PFSK-1 (cell line): ENCODE measurements around the gene PDE8A.

Source experiments
- POLR2AphosphoS5 ChIP-seq: IDR thresholded peaks from 2 replicates; pipeline ENCODE4 v1.6.1; 2012; ENCODE audit warnings: low read depth, mild to moderate bottlenecking, control low read depth, low read length, moderate library complexity
- REST ChIP-seq, 2 experiments: IDR thresholded peaks; 2 replicates each; pipeline versions ENCODE4 v1.6.1 to v1.8.0; 2011 to 2012; ENCODE audit warnings: low read depth in 2 of 2, low read length in 2 of 2, control low read depth in 1 of 2, inconsistent platforms in 1 of 2, mild to moderate bottlenecking in 1 of 2, moderate library complexity in 1 of 2; ENCODE audit not compliant: insufficient read depth in 1 of 2
- SIN3A ChIP-seq: IDR thresholded peaks from 2 replicates; pipeline ENCODE4 v1.6.1; 2012; ENCODE audit warnings: mild to moderate bottlenecking, low read length, moderate library complexity, borderline replicate concordance; ENCODE audit not compliant: insufficient read depth
- TAF1 ChIP-seq: IDR thresholded peaks from 2 replicates; pipeline ENCODE4 v1.6.1; 2012; ENCODE audit warnings: low read length, control low read depth, borderline replicate concordance; ENCODE audit not compliant: insufficient read depth

GRCh38 chr15:85044894-85045293, 63.2 kb downstream of the PDE8A start:
- TF ChIP-seq TAF1 = no peak
- TF ChIP-seq POLR2AphosphoS5 = no peak
- no peak for TF ChIP-seq REST (IDR thresholded peaks at IDR 0.05; ENCODE audit: insufficient read depth in 1 of 2, low read depth in 2 of 2, low read length in 2 of 2)
- no peak for TF ChIP-seq SIN3A
